ENCODE results near the gene PKP4. TPM values are rescaled to one million over a fixed set of nuclear protein-coding genes. Genes with fewer than 3 reads are reported as not detected.

The PKP4 gene
- total and polyA plus RNA-seq, 9 of the 15 experiments (the other 6 are each of a cell fraction or from before 2014, with no cell fraction given), result 24.6 to 99.1 (median 74.0) TPM

GRCh38 chr2:158457826-158458616 lies 1.3 kb downstream of the PKP4 start (continued):
- TF ChIP-seq JUND (IDR thresholded peaks at IDR 0.05; ENCODE audit: borderline replicate concordance, low read depth, low read length) (no peak), JUND (tag; IDR thresholded peaks at IDR 0.05; ENCODE audit: borderline replicate concordance, low read depth, low read length) (no peak), KAT2B (IDR thresholded peaks at IDR 0.05; ENCODE audit: low read depth, low read length) (no peak), SLC30A9 (CRISPR knock-in tag; IDR thresholded peaks at IDR 0.05) (no peak), ZNF212 (CRISPR knock-in tag; IDR thresholded peaks at IDR 0.05) (no peak), ZNF695 (CRISPR knock-in tag; IDR thresholded peaks at IDR 0.05) (no peak), ADNP (tag; IDR thresholded peaks at IDR 0.05) (no peak), NONO (IDR thresholded peaks at IDR 0.05; ENCODE audit: low read depth in 2 of 2, low read length in 1 of 2) (peak in 1 of 2 experiments; percentile 41; a peak in 3 of 4 replicates), MEF2A (IDR thresholded peaks at IDR 0.05; ENCODE audit: control insufficient read depth, low read depth, low read length) (no peak), ZNF398 (CRISPR knock-in tag; IDR thresholded peaks at IDR 0.05) (no peak), CBX1 (IDR thresholded peaks at IDR 0.05; ENCODE audit: low read depth) (no peak; the same call in 1 of the 2 replicates), ZNF280B (CRISPR knock-in tag; IDR thresholded peaks at IDR 0.05) (no peak), HDGF (IDR thresholded peaks at IDR 0.05) (no peak; the same call in 1 of the 2 replicates), POLR3A (IDR thresholded peaks at IDR 0.05; ENCODE audit: borderline replicate concordance, extremely low read depth, insufficient read depth, insufficient read length) (no peak), FOXA1 (IDR thresholded peaks at IDR 0.05; ENCODE audit: borderline replicate concordance) (no peak), NEUROD1 (IDR thresholded peaks at IDR 0.05; ENCODE audit: borderline replicate concordance, low read depth, low read length, partially characterized antibody) (no peak), CEBPB (tag; IDR thresholded peaks at IDR 0.05) (no peak), ZFP36 (IDR thresholded peaks at IDR 0.05; ENCODE audit: low read depth, low read length, partially characterized antibody) (no peak)
- TF ChIP-seq, protein P1, sequence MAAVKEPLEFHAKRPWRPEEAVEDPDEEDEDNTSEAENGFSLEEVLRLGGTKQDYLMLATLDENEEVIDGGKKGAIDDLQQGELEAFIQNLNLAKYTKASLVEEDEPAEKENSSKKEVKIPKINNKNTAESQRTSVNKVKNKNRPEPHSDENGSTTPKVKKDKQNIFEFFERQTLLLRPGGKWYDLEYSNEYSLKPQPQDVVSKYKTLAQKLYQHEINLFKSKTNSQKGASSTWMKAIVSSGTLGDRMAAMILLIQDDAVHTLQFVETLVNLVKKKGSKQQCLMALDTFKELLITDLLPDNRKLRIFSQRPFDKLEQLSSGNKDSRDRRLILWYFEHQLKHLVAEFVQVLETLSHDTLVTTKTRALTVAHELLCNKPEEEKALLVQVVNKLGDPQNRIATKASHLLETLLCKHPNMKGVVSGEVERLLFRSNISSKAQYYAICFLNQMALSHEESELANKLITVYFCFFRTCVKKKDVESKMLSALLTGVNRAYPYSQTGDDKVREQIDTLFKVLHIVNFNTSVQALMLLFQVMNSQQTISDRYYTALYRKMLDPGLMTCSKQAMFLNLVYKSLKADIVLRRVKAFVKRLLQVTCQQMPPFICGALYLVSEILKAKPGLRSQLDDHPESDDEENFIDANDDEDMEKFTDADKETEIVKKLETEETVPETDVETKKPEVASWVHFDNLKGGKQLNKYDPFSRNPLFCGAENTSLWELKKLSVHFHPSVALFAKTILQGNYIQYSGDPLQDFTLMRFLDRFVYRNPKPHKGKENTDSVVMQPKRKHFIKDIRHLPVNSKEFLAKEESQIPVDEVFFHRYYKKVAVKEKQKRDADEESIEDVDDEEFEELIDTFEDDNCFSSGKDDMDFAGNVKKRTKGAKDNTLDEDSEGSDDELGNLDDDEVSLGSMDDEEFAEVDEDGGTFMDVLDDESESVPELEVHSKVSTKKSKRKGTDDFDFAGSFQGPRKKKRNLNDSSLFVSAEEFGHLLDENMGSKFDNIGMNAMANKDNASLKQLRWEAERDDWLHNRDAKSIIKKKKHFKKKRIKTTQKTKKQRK (IDR thresholded peaks at IDR 0.05; ENCODE audit: borderline replicate concordance, low read depth, low read length), result no peak
- TF ChIP-seq, protein P2, sequence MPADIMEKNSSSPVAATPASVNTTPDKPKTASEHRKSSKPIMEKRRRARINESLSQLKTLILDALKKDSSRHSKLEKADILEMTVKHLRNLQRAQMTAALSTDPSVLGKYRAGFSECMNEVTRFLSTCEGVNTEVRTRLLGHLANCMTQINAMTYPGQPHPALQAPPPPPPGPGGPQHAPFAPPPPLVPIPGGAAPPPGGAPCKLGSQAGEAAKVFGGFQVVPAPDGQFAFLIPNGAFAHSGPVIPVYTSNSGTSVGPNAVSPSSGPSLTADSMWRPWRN (IDR thresholded peaks at IDR 0.05; ENCODE audit: low read depth), result no peak
